Astrocyte (in vitro differentiated cells and primary cell): ENCODE data around the gene MCHR1. TPM values are rescaled to one million over a fixed set of nuclear protein-coding genes. Genes with fewer than 3 reads are reported as not detected.

Experiments used
- DNase-seq: peaks from one replicate; pipeline ENCODE4 v3.0.0-alpha.2; 2010; ENCODE audit warnings: low read depth
- FAIRE-seq: peaks from 2 replicates; lab custom pipeline; 2011; peaks lifted over from hg19 to GRCh38; lab: Jason Lieb, UNC
- H2AFZ ChIP-seq: 2 replicates; pipeline ENCODE4 v1.6.0; 2012; ENCODE audit warnings: low read depth, low read length, inconsistent platforms
- H3K27ac ChIP-seq: 2 replicates; pipeline ENCODE4 v1.5.1; 2011; ENCODE audit warnings: low read depth, low read length, inconsistent platforms
- H3K27me3 ChIP-seq: 2 replicates; pipeline ENCODE4 v1.6.0; 2011; ENCODE audit warnings: low read length, inconsistent platforms; ENCODE audit not compliant: insufficient read depth
- H3K36me3 ChIP-seq: 2 replicates; pipeline ENCODE4 v1.5.1; 2011; ENCODE audit warnings: low read length, inconsistent platforms; ENCODE audit not compliant: insufficient read depth
- H3K4me1 ChIP-seq: 2 replicates; pipeline ENCODE4 v1.5.1; 2011; ENCODE audit warnings: low read length, inconsistent platforms; ENCODE audit not compliant: insufficient read depth
- H3K4me2 ChIP-seq: 2 replicates; pipeline ENCODE4 v1.6.0; 2012; ENCODE audit warnings: low read length, inconsistent platforms
- H3K4me3 ChIP-seq: 2 replicates; pipeline ENCODE4 v1.5.1; 2011; ENCODE audit warnings: low read depth, mild to moderate bottlenecking, low read length, inconsistent platforms; ENCODE audit not compliant: insufficient read depth
- H3K79me2 ChIP-seq: 2 replicates; pipeline ENCODE4 v1.6.0; 2012; ENCODE audit warnings: mild to moderate bottlenecking, low read length, inconsistent platforms; ENCODE audit not compliant: insufficient read depth
- H3K9ac ChIP-seq: 2 replicates; pipeline ENCODE4 v1.6.0; 2012; ENCODE audit warnings: mild to moderate bottlenecking, low read length, inconsistent platforms
- H3K9me3 ChIP-seq: 2 replicates; pipeline ENCODE4 v1.5.1; 2012; ENCODE audit warnings: low read depth, mild to moderate bottlenecking, low read length, inconsistent platforms; ENCODE audit not compliant: insufficient read depth
- H4K20me1 ChIP-seq: 2 replicates; pipeline ENCODE4 v1.6.0; 2012; ENCODE audit warnings: low read length, inconsistent platforms; ENCODE audit not compliant: insufficient read depth
- H3K27ac Mint-ChIP-seq: one replicate; pipeline ENCODE4 v1.8.0; 2021; ENCODE audit warnings: mild to moderate bottlenecking, mixed read lengths; ENCODE audit not compliant: unreplicated experiment
- H3K27me3 Mint-ChIP-seq: one replicate; pipeline ENCODE4 v1.8.0; 2021; ENCODE audit warnings: low read depth, mixed read lengths; ENCODE audit not compliant: unreplicated experiment
- H3K36me3 Mint-ChIP-seq: one replicate; pipeline ENCODE4 v1.8.0; 2021; ENCODE audit warnings: low read depth, mixed read lengths; ENCODE audit not compliant: unreplicated experiment
- H3K4me1 Mint-ChIP-seq: one replicate; pipeline ENCODE4 v1.8.0; 2021; ENCODE audit warnings: low read depth, mixed read lengths; ENCODE audit not compliant: unreplicated experiment
- H3K4me3 Mint-ChIP-seq: one replicate; pipeline ENCODE4 v1.8.0; 2021; ENCODE audit warnings: mild to moderate bottlenecking, moderate library complexity, mixed read lengths; ENCODE audit not compliant: unreplicated experiment
- H3K9me3 Mint-ChIP-seq: one replicate; pipeline ENCODE4 v1.8.0; 2021; ENCODE audit warnings: mild to moderate bottlenecking, mixed read lengths; ENCODE audit not compliant: unreplicated experiment
- EZH2 ChIP-seq: IDR thresholded peaks from 2 replicates; pipeline ENCODE4 v1.6.1; 2012; ENCODE audit warnings: mild to moderate bottlenecking, low read length, inconsistent platforms; ENCODE audit not compliant: insufficient read depth
- total RNA-seq: library from RNA; stranded (reverse); gene quantifications from 2 replicates; pipeline ENCODE4 v1.2.1, GENCODE V29; 2021
- TF ChIP-seq, protein P1 (sequence below): IDR thresholded peaks from 2 replicates; pipeline ENCODE4 v1.5.1; 2011; ENCODE audit warnings: low read depth, mild to moderate bottlenecking, inconsistent platforms, low read length, moderate library complexity; ENCODE audit not compliant: insufficient read depth

MCHR1 gene
- total RNA-seq, 1 donor from 2014 or later: 1.8 TPM

DNA sequence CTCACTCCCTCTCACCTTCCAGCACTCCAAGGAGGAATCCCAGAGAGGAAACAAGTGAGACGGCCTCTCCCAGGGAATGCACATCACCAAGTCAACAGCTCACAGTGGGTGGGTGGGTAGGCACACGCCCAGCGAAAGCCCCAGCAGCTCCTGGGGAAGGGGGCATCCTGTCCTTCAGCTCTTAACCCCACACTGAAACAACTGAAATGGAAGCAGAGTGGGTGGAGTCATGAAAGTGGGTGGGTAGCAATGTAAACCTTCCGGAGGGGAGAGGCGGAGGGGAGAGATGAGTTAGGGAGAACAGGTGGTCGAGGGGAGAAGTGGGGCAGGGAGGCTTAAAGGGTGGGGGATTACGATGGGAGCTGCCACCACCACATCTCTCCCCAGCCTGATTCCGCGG, 5.4 kb downstream of the MCHR1 start:
- FAIRE-seq: no peak
- Histone ChIP-seq H3K4me2 (peak overlapping the region; percentile 1), H3K9ac (no peak overlapping the region), H3K9me3 (no peaks in the 10 kb centered on the region), H2AFZ (peak overlapping the region; percentile 39), H3K79me2 (no peaks in the 10 kb centered on the region), H3K27ac (no peak overlapping the region), H3K4me3 (no peak overlapping the region), H4K20me1 (no peaks in the 10 kb centered on the region), H3K4me1 (peaks cover 12% of the 10 kb centered on the region), H3K27me3 (peaks cover 10% of the 10 kb centered on the region), H3K36me3 (no peaks in the 10 kb centered on the region)
- H3K27me3 Mint-ChIP-seq: peaks cover 2% of the 10 kb centered on the region
- no peak overlapping the region for H3K4me3 Mint-ChIP-seq
- DNase-seq: no peak
- no peak overlapping the region for H3K27ac Mint-ChIP-seq
- H3K36me3 Mint-ChIP-seq: no peaks in the 10 kb centered on the region
- TF ChIP-seq, protein P1, sequence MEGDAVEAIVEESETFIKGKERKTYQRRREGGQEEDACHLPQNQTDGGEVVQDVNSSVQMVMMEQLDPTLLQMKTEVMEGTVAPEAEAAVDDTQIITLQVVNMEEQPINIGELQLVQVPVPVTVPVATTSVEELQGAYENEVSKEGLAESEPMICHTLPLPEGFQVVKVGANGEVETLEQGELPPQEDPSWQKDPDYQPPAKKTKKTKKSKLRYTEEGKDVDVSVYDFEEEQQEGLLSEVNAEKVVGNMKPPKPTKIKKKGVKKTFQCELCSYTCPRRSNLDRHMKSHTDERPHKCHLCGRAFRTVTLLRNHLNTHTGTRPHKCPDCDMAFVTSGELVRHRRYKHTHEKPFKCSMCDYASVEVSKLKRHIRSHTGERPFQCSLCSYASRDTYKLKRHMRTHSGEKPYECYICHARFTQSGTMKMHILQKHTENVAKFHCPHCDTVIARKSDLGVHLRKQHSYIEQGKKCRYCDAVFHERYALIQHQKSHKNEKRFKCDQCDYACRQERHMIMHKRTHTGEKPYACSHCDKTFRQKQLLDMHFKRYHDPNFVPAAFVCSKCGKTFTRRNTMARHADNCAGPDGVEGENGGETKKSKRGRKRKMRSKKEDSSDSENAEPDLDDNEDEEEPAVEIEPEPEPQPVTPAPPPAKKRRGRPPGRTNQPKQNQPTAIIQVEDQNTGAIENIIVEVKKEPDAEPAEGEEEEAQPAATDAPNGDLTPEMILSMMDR: no peak
- no peaks in the 10 kb centered on the region for H3K9me3 Mint-ChIP-seq
- H3K4me1 Mint-ChIP-seq: peaks cover 21% of the 10 kb centered on the region

DNA sequence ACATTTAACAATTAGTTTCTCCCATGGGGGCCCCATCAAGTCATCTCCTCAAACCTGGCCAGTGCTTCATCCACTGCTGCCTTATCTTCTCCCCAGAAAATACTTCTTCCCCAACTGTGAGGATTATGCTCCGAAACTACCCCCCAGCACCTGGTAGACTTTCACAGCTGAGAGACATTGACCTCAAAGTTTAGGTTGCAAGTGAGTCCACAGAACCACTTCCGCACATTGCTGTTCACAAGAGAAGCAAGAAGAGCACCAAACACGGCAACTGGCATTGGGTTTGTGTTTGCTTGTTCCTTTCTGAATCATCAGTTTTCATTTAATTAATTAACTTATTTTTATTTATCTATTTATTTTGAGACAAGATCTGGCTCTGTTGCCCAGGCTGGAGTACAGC, 6.1 kb downstream of the MCHR1 start:
- peaks cover 3% of the 10 kb centered on the region for H3K27me3 ChIP-seq
- no peak overlapping the region for H3K4me3 Mint-ChIP-seq
- no peaks in the 10 kb centered on the region for H3K79me2 ChIP-seq
- H3K4me1 ChIP-seq: peaks cover 9% of the 10 kb centered on the region
- DNase-seq (no peak), FAIRE-seq (no peak)
- TF ChIP-seq EZH2: no peak
- TF ChIP-seq, protein P1: no peak
- H4K20me1 ChIP-seq: no peaks in the 10 kb centered on the region
- H3K4me2 ChIP-seq: no peak overlapping the region
- H3K4me1 Mint-ChIP-seq: peaks cover 14% of the 10 kb centered on the region
- H3K9me3 Mint-ChIP-seq: no peaks in the 10 kb centered on the region
- H3K27ac ChIP-seq: no peak overlapping the region
- H3K4me3 ChIP-seq: no peak overlapping the region
- no peak overlapping the region for H2AFZ ChIP-seq
- no peaks in the 10 kb centered on the region for H3K36me3 Mint-ChIP-seq
- H3K36me3 ChIP-seq: no peaks in the 10 kb centered on the region
- peaks cover 9% of the 10 kb centered on the region for H3K27me3 Mint-ChIP-seq
- H3K9me3 ChIP-seq: no peaks in the 10 kb centered on the region
- H3K27ac Mint-ChIP-seq: no peak overlapping the region
- no peak overlapping the region for H3K9ac ChIP-seq

DNA sequence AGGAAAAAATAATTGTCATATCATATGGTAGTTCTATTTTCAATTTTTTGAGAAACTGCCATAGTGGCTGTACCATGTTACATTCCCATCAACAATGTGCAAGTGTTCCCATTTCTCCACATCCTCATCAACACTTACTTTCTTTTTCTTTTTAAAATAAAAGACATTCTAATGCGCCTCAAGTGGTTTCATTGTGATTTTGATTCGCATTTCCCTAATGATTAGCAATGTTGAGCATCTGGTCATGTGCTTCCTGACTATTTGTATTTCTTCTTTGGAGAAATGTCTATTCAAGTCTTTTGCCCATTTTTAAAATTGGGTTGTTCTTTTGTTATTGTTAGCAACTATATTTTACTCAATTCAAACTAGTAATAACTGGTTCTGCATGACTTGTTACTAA, 8.4 kb downstream of the MCHR1 start:
- FAIRE-seq: no peak
- H3K36me3 ChIP-seq: no peaks in the 10 kb centered on the region
- H3K36me3 Mint-ChIP-seq: no peaks in the 10 kb centered on the region

More for the DNA sequence above, 8.4 kb downstream of the MCHR1 start:
- Histone ChIP-seq H3K27ac (no peak overlapping the region), H3K4me1 (peaks cover 5% of the 10 kb centered on the region), H3K4me2 (no peak overlapping the region), H4K20me1 (no peaks in the 10 kb centered on the region), H3K27me3 (peaks cover 2% of the 10 kb centered on the region), H3K9ac (no peak overlapping the region), H3K79me2 (no peaks in the 10 kb centered on the region), H2AFZ (no peak overlapping the region), H3K9me3 (no peaks in the 10 kb centered on the region), H3K4me3 (no peak overlapping the region)
- Mint-ChIP-seq H3K4me3 (no peak overlapping the region), H3K27ac (no peak overlapping the region), H3K4me1 (peaks cover 5% of the 10 kb centered on the region), H3K27me3 (peaks cover 10% of the 10 kb centered on the region), H3K9me3 (no peaks in the 10 kb centered on the region)
- TF ChIP-seq, protein P1: no peak
- no peak for TF ChIP-seq EZH2
- DNase-seq: no peak
